Left colon (tissue), 2 donors: ENCODE results near the gene SMARCD3. TPM values are rescaled to one million over a fixed set of nuclear protein-coding genes. Genes with fewer than 3 reads are reported as not detected.

Experiments used
- ATAC-seq: fragments of 200-7000 bp; cut with Tn5 transposase; one replicate; pipeline ENCODE4 v1.9.1; 2020; ENCODE audit warnings: mild to moderate bottlenecking, moderate library complexity
- DNase-seq, 2 donors: peaks; one replicate each; pipeline ENCODE4 v3.0.0-alpha.2; 2020
- intact Hi-C, 2 donors: fragments of 100-400 bp; cut with DNase I in 1 of 2; cut with micrococcal nuclease in 1 of 2; formaldehyde crosslinking; loops; one replicate each; pipeline versions ENCODE4 v1.11.2 to v1.14.0; 2022; cut with DNase I, micrococcal nuclease
- total RNA-seq, 2 donors: library from RNA; stranded (reverse); fragmentation: NEBNext Ultra II Directional; extraction: Animal tissue kit (Norgen Biotek cat#: 25700); gene quantifications; one replicate each; pipeline ENCODE4 v1.2.1, GENCODE V29; 2021
- donor health status: DM: no; HTN: no; CAD: no.
- donor health status: DM: yes; HTN: yes; CAD: no.

Gene SMARCD3
- total RNA-seq, 2 donors from 2014 or later = 4.3 to 9.8 TPM

- DNase-seq = no peak
- intact Hi-C loops = no loop called here
- ATAC-seq = peak; percentile 46
These were observed 44.0 kb downstream of the SMARCD3 start for GRCh38 chr7:151204383-151205032.

GRCh38 chr7:151202836-151203235, 45.7 kb downstream of the SMARCD3 start:
- intact Hi-C loops = no loop called here
- DNase-seq (no peak), ATAC-seq (no peak)

GRCh38 chr7:151201751-151202150, 46.7 kb downstream of the SMARCD3 start:
- ATAC-seq (no peak), DNase-seq (no peak)
- intact Hi-C loops = no loop called here

- ATAC-seq (no peak), DNase-seq (no peak)
- intact Hi-C loops = no loop called here
These were observed 47.1 kb downstream of the SMARCD3 start for GRCh38 chr7:151201344-151201743.

- no peak for DNase-seq
- ATAC-seq = no peak
- intact Hi-C loops = no loop called here
These were observed 49.3 kb downstream of the SMARCD3 start for GRCh38 chr7:151198945-151199848.

- ATAC-seq (no peak), DNase-seq (no peak)
- intact Hi-C loops = no loop called here
These were observed 50.6 kb downstream of the SMARCD3 start for GRCh38 chr7:151197932-151198331.

- intact Hi-C loops = no loop called here
- no peak for DNase-seq
- ATAC-seq = no peak
These were observed 52.7 kb downstream of the SMARCD3 start for GRCh38 chr7:151195616-151196450.

- DNase-seq (no peak), ATAC-seq (no peak)
- intact Hi-C loops = no loop called here
These were observed 54.3 kb downstream of the SMARCD3 start for GRCh38 chr7:151194188-151194587.

GRCh38 chr7:151193203-151193978, 55.1 kb downstream of the SMARCD3 start:
- intact Hi-C loops = no loop called here
- DNase-seq = no peak
- ATAC-seq = no peak

GRCh38 chr7:151192002-151192539, 56.4 kb downstream of the SMARCD3 start:
- no peak for ATAC-seq

GRCh38 chr7:151191544-151191943, 57.0 kb downstream of the SMARCD3 start:
- DNase-seq = no peak
- no peak for ATAC-seq
- intact Hi-C loops = no loop called here

More at GRCh38 chr7:151192002-151192539, 56.4 kb downstream of the SMARCD3 start:
- intact Hi-C loops = no loop called here
- DNase-seq = no peak

GRCh38 chr7:151189038-151189437, 59.5 kb downstream of the SMARCD3 start:
- intact Hi-C loops = loop anchor here in 1 of 2 donors (2.0 kb wide), 1 partner anchor 34 kb away; no protein-coding TSS in a partner anchor
- DNase-seq (no peak), ATAC-seq (no peak)

Other genes starting within 250 kb of the SMARCD3 start
- gene ATG9B, start 224.2 kb downstream of the SMARCD3 start, total RNA-seq = under 1 TPM in 1 of 2 donors, not detected in 1; 0.22 TPM
- gene ABCB8, start 220.2 kb downstream of the SMARCD3 start, total RNA-seq = 10 to 100 TPM; 25.3 to 40.0 TPM
- gene ASIC3, start 200.2 kb downstream of the SMARCD3 start, total RNA-seq = 1 to 10 TPM; 1.4 to 2.3 TPM
- gene CDK5, start 190.8 kb downstream of the SMARCD3 start, total RNA-seq = 10 to 100 TPM; 12.8 to 15.1 TPM
- gene SLC4A2, start 189.1 kb downstream of the SMARCD3 start, total RNA-seq = 10 to 100 TPM; 76.7 to 97.4 TPM
- 100 to 1,000 TPM in 1 of 2 donors, 10 to 100 TPM in 1; 82.0 to 108 TPM for gene FASTK, start 167.9 kb downstream of the SMARCD3 start, total RNA-seq
- 10 to 100 TPM; 72.4 to 80.7 TPM for gene TMUB1, start 165.2 kb downstream of the SMARCD3 start, total RNA-seq
- 10 to 100 TPM; 50.8 to 64.0 TPM for gene AGAP3, start 162.2 kb downstream of the SMARCD3 start, total RNA-seq
- not detected for gene GBX1, start 81.0 kb downstream of the SMARCD3 start, total RNA-seq
- not detected for gene ASB10, start 61.4 kb downstream of the SMARCD3 start, total RNA-seq
- not detected for gene H2BK1, start 38.2 kb downstream of the SMARCD3 start, total RNA-seq
- 10 to 100 TPM; 27.9 to 28.0 TPM for gene ABCF2, start 21.5 kb downstream of the SMARCD3 start, total RNA-seq
- 10 to 100 TPM; 46.8 to 48.8 TPM for gene CHPF2, start 16.2 kb downstream of the SMARCD3 start, total RNA-seq
- 10 to 100 TPM; 50.7 to 53.3 TPM for gene NUB1, start 93.1 kb upstream of the SMARCD3 start, total RNA-seq
- 1 to 10 TPM in 1 of 2 donors, under 1 TPM in 1; 0.85 to 2.8 TPM for gene WDR86, start 161.3 kb upstream of the SMARCD3 start, total RNA-seq
- gene CRYGN, start 191.4 kb upstream of the SMARCD3 start, total RNA-seq = under 1 TPM in 1 of 2 donors, not detected in 1; 0.15 TPM